GM18861 (cell line): ENCODE results near the gene CD209.
"Not testable (repeated sequence)": the region's sequence is repeated elsewhere in the genome, so short reads cannot be mapped to it uniquely, and the experiment has no call there.

ENCODE experiments used
- ATAC-seq: cut with Tn5 transposase; IDR thresholded peaks from one replicate; pipeline ENCODE4 v1.9.1; 2021; ENCODE audit not compliant: unreplicated experiment

CD209 gene

DNA sequence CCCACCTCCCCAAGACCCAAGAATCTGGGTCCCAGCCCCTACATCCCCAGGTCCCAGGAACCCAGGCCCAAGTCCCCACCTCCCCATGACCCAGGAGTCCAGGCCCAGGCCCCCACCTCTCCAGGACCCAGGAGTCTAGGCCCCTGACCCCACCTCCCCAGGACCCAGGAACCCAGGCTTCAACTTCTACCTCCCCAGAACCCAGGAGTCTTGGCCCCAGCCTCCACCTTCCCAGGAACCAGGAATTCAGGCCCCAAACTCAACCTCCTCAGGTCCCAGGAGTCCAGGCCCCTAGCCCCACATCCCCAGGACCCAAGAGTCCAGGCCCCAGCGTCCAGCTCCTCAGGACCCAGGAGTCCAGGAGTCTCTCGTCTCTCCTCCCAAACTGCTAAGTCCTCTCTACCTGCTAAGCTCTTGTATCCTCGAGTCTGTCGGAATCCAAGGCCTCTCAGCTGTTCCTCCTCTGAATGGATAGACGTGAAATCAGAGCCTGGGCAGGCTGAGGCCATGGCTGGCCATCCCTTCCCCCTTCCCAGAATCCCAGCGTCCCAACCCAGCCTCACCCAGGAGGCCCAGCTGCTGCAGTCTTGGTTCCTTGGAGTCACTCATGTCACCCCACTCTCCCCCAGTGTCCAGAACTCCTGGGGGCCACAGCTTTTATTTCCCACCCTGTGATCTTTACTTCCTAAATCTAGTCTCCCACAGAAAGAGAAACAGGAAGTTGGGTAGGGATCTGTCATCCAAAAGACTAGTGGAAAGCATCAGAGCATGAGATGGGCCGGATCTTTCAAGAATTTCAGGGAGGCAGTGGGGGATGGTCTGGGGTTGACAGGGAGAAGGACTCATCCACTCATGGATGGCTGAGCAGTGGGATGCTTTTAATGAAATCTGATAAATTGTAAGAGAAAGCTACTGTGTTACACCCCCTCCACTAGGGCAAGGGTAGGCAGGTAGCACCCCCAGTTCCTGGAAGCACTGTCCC lies at the start of gene CD209:
Gene CD209, minus strand, starts transcription at position 632 of the 982 bp plus-strand sequence. Its CDS starts 23 bp downstream, at position 609.
- ATAC-seq, result no peak

GRCh38 chr19:7795555-7796161 lies 48.3 kb upstream of the CD209 start:
- ATAC-seq, result no peak

- no peak for ATAC-seq
These were observed 46.2 kb upstream of the CD209 start for GRCh38 chr19:7793493-7793892.

DNA sequence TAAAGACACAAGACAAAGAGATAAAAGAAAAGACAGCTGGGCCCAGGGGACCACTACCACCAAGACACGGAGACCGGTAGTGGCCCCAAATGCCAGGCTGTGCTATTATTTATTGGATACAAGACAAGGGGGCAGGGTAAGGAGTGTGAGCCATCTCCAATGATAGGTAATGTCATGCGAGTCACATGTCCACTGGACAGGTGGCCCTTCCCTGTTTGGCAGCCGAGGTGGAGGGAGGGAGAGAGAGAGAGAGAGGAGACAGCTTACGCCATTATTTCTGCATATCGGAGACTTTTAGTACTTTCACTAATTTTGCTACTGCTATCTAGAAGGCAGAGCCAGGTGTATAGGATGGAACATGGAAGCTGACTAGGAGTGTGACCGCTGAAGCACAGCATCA lies 45.4 kb upstream of the CD209 start:
- not testable (repeated sequence) for ATAC-seq

DNA sequence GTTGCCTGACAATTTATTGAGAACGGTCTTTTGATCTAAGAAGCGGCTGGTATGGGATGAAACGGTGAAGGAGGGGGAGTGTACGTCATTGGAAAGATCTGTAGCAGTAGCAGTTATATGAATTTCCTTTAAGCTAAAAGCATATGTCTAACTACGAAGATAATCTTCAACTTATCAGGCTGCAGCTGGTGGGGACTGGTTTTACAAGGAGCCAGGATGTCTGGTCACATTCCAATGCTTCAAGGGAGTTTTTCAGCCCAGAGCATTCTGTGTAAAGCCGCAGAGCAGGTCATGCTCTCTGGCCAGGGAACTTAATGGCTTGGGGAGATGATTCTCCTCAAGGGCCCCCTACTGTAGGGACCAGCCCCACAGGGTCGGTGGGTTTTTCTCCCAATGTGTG lies 44.9 kb upstream of the CD209 start:
- no peak for ATAC-seq

GRCh38 chr19:7790416-7790815 lies 43.1 kb upstream of the CD209 start:
- no peak for ATAC-seq

GRCh38 chr19:7789447-7789846 lies 42.1 kb upstream of the CD209 start:
- no peak for ATAC-seq

DNA sequence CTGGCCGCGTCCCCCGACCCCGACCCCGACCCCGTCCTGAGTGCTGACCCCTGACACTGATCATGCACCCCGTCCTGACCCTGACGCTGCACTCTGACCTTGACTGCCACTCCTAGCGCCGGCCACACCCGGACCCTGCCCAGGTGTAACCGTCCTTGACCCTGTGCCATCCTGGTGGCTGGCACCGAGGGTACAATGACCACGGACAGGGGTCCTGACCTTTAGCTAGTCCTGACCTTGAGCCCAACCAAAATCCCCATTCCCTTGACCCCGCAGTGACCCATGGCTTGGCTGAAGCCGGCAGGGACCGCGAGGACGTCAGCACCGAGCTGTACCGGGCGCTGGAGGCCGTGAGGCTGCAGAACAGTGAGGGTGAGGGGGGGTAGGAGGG lies 41.6 kb upstream of the CD209 start:
- no peak for ATAC-seq

GRCh38 chr19:7788178-7788932 lies 41.0 kb upstream of the CD209 start:
- no peak for ATAC-seq

DNA sequence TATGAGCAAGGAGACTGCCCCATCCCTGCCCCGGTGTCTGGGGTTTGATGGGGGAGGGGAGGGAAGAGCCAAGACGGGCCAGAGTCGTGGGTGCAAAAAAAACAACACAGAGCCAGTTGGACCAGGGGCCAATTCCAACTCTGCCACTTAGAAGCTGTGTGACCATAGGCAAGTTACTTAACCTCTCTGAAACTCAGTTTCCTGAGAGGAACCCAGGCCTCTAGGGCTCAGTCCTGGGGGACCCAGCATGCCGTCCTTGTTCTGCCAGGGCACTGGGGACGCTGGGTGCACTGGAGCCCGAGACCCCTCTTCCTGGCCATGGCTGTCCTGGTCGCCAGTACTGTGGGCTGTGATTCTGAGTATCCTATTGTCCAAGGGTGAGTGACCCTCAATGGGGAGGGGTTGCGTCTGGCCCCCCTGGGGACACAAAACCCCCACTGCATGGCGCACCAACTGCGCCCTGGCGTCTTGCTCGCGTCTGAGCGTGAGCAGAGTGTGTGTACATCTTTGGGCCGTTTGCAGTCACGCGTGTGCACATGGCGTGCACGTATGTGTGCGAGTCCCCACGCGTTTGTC lies 40.4 kb upstream of the CD209 start:
- no peak for ATAC-seq

DNA sequence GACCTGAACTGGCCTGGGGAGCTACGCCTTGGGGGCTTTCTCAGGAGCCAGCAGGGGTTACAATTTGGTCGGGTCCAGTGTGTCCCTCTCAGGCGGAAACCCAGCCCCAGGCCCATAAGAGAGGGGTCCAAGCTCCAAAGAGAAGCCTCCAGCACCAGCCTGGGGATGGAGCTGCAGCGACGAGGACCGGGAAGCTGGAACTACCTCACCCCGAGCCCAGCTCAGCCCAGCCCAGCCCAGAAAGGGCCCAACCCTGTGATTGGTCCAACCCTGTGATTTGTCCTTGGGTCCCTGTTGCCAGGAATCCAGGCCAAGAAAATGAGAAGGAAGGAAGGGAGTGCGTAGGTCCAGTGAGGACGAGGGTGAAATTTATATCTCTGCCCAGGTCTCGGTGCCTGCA lies 39.8 kb upstream of the CD209 start:
- ATAC-seq, result no peak

DNA sequence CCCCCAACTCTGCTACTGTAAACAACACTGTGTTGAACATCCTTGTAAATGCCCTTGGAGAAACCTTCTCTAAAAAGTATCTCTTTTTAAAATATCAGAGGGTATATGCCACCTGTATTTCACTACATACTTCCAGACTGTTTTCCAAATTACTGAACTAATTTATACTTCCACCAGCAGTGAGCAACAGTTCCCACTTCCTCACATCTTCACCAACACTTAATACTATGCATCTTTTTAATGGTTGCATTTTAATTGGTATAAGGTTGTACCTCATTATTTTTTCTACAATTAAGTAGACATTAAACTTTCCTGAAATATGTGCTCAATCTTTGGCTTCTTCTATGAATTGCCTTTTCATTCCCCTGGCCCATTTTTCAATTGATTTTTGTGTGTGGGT lies 37.5 kb upstream of the CD209 start:
- no peak for ATAC-seq

DNA sequence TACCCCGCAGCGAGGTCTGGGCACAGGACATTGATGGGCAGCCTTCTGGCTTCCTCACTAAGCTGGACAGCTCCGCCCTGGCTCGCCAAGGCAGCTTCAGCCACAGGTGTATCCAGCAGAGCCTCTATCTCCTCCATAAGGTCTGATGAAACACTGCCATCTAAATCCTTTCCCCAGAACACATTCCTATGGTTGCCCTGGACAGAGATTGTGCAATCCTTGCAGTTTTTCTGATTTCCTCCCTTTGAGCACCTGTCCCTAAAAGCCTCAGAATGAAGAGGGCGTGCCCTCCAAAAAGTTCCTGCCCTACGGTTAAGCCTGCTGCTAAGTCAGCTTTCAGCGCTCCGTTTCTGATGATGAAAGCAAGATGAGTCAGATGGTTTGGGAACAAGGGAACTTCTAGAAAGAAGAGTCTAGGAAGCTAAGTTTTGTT lies 36.7 kb upstream of the CD209 start:
- no peak for ATAC-seq

DNA sequence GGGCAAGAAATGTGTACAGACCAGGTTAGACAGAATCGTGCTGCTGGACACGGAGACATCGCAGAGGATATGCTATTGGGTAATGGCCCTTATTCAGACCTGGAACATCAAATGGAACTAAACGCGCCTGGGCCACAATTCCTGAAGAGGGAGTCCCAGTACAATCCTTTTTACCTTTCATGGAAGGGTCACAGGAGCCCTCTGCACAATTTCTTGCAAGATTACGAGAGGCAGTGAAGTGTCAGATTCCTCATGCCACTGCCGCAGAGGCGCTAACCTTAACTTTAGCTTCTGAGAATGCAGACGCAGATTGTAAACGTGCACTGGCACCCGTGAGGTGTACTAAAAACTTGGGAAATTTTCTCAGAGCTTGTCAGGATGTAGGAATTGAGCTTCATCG lies 33.8 kb upstream of the CD209 start:
- ATAC-seq, result no peak

DNA sequence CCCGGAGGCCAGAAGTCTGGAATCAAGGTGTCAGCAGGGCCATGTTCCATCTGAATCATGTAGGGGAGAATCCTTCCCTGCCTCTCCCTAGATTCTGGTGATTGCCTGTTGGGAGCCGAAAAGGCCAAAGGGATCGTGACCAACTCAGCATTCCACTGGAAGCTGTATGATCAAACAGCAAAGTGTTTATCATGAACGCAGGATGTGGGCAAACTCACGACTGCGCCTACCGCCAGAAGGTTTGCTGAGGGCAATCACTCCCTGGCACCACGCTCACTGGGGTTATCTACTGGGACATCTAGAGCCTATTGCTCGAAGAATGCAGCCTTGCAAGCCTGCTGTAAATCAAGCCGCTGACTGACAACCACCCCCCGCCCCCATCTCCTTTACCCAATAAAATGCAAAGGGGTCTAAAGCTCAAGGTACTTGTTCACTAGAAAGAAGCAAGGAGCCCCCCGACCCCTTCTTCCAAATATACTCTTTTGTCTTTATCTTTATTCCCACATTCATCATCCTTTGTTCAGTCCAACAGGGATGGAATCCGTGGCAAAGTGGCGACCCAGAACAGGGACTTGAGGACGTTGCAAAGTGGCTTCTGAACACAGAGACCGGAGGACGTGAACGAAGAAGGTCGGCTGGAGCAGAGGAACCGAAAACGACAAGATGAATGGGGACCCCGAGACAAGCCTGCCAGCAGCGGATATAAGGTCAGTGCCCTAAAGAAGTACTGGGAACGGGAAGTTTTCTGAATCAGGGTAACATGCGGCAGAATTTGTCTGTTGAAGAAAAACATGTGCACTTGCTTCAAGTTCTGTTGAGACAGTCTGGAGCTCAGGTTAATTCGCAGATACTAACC lies 32.5 kb upstream of the CD209 start:
- ATAC-seq, result no peak

GRCh38 chr19:7778081-7778480 lies 30.7 kb upstream of the CD209 start:
- no peak for ATAC-seq

DNA sequence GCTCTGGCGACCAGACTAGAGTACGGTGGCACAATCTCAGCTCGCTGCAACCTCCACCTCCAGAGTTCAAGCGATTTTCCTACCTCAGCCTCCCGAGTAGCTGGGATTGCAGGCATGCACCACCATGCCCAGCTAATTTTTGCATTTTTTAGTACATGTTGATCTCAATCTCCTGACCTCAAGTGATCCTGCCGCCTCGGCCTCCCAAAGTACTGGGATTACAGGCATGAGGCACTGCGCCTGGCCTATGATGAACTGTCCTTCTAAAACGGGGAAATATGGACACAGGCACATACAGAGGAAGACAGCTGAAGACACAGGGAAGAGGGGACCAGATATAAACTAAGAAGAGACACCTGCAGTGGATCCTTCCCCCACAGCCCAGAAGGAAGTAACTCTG lies 28.4 kb upstream of the CD209 start:
- no peak for ATAC-seq

- no peak for ATAC-seq
These were observed 26.5 kb upstream of the CD209 start for GRCh38 chr19:7773841-7774240.

DNA sequence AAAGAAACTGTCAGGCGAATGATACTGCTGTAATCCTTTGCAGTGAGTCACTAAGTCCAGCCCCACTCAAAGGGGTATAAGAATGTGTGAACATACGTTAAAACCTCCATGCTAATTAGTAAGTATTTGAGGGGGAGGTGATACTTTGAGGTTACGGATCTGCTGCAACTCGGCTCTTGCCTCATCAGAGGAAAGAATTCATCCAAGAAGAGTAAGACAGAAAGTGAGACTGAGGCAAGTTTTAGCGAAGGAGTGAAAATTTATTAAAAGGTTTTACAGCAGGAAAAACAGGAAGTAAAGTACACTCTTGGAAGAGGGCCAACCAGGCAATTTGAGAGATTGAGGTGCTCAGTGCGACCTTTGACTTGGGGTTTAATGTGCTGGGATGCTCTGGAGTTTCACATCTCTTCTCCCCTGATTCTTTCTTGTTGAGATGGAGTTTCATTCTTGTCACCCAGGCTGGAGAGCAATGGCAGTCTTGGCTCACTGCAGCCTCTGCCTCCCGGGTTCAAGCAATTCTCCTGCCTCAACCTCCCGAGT lies 25.5 kb upstream of the CD209 start:
- ATAC-seq, result no peak

DNA sequence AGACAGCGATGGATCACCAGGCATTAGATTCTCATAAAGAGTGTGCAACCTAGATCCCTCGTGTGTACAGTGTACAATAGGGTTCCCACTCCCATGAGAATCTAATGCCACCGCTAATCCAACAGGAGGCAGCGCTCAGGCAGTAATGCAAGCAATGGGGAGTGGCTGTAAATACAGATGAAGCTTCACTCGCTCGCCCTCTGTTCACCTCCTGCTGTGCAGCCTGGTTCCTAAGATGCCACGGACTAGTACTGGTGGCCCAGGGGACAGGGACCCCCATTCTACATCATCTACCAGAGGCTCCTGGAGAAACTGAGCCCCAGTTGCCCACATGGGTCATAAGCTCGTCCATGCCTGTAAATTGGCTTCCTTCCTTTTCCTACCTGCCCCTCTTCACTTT lies 23.7 kb upstream of the CD209 start:
- no peak for ATAC-seq
